ENCODE measurements around the gene PTPRE. TPM values are rescaled to one million over a fixed set of nuclear protein-coding genes. Genes with fewer than 3 reads are reported as not detected.

PTPRE gene
- total RNA-seq, 1 donor from 2014 or later, result 20.4 TPM

DNA sequence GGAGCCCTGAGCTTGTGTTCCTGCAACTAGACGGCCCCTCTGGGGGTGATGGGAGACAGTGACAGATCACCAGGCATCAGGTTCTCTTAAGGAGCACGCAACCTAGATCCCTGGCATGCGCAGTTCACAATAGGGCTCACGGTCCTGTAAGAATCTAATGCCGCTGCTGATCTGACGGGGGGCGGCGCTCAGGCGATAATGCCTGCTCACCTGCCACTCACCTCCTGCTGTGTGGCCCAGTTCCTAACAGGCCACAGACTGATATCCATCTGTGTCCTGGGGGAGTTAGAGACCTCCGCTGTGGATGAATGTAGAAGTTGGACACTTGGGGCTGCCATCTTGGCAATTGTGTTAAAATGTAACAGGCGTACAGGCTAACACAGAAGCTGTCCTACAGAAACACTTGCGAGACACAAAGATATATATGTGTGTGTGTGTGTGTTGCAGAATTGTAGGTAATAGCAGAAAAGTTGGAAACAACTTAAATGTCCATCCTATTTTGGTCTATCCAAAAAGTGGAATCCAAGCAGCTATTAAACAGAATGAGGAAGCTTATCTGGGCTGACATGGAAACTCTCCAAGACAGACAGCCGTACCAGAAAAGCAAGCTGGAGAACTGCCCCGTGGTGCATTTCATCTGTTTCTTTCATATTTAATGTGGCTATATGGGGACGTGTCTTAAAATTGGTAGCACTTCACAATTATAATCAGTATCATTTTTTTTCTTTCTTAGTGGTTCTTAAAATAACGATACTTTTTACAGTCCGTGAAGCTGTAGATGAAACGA lies 136.5 kb downstream of the PTPRE start:
- intact Hi-C loops (cut with micrococcal nuclease), result no loop called here

DNA sequence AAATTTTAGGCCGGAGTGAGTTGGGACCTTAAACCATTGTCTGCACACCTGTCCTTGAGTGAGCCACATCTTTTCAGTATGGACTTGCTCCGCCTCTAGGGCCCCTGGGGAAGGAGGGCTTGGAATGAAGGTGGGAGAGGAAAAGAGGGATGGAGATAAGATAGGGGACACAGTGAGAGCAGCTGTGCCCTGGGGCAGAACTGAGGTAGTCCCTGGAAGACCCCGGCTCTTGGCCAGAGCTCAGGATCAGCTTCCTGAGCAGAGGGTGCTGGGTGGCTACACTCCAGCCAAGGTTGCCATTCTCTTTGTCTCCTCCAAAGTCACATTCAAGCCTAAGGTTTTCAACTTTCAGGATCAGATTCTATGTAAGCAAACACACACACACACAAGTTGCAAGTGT lies 137.3 kb downstream of the PTPRE start:
- intact Hi-C loops (cut with micrococcal nuclease), result no loop called here

DNA sequence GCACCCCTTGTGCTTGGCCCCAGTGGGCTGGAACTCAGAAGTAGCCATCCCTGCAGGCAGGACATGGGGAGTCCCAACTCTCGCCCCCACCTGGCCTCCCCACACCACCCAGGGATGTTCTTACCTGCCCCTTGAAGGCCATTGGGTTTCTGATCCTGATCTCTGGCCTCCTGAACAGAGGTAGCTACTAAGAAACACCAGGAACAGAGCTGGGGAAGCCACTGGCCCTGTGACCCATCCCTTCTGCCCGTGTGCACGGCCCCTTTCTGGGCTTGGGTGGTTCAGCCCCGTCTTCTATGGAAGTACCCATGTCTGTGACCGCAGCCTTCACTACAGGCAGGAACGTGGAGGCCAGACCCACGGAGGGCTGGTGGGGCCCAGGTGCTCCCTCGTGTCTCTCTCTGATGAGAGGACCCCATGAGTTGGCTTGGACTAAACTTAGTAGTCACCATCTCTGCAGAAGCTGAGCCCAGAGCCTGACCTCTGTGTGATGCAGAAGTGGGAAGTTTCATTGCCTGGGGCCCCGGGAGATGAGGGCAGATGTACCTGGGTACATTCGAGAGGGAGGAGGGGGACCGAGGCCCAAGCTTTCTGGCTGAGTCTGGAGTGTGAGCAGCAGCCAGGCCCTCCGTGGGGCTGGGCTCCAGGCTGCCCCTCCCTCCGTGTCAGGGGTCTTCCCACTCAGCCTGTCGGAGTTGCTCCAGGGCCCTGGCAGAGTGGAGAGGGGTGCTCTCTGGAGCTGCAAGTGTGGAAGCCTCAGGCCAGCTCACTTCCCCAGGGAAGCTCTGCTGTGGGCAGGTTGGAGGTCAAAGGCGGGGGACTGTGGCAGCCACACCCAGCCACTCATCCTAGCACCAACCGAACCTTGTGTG lies 138.3 kb downstream of the PTPRE start:
- intact Hi-C loops (cut with micrococcal nuclease), result no loop called here

DNA sequence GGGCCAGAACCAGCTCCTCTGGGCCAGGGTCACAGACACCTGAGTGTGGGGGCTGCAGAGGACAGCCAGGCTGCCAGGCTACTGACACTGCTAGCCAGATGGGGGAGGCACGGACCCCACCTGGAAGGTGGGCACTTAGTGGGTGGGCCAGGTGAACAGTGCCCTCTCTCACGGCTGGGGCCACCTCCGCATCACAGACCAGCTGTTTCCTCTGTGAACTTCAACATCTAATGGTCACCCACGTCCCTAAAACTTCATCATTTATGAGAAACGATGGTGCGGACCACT lies 138.9 kb downstream of the PTPRE start:
- intact Hi-C loops (cut with micrococcal nuclease), result no loop called here

DNA sequence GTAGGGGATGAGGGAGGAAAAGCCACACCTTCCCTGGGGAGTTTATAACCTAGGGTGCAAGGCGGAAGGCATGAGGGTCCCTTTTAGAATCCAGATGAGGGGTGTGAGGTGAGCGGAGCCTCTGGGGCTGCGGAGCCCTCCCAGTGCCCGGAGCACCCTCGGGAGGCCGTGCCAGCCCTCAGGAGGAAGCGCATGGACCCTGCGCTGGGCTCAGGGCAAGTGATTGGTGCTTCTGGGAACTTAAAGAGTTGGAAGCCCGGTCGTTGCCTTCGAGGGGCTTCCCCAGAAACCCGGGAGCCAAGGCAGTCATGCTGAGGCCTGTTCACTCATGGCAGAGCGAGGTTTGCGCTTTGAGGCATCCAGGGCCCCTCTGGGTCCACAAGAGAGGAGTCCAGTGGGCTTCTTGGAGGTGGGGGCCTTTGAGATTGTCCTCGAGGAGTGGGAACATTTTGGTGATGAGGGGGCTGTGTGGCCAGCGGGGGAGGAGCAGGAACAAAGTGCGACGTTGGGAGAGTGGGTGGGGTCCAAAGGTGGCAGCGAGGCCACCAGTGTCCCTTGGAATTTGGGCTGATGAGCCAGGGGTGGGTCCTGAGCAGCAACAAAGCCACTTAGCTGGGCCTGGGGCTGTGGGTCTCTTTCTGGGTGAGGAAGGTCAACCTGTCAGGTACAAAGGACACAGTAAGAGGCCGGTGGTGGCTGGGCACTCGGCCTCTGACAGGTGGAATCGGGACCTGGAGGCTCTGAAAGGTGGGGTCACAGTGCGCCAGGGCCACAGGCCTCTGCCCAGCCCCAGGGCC lies 139.5 kb downstream of the PTPRE start:
- intact Hi-C loops (cut with micrococcal nuclease), result no loop called here

DNA sequence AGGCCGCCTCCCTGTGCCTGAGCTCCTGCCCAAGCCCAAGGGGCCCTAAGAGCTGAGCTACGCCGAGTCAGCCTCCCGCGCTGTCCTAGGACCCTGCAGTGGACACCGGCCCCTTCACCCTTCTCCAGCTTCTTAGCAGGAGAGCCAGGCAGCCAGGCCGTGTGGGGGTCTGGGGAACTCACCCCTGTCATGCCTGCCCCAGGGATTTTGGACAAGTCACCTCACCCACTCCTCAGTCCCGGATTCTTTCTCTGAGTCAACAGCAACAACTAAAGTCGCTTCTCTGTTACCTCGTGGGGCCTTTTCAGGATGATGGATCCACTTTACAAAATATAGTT lies 140.0 kb downstream of the PTPRE start:
- intact Hi-C loops (cut with micrococcal nuclease), result loop anchor here (1.0 kb wide), 1 partner anchor 79 kb away; the partner anchor contains the start of gene MKI67

DNA sequence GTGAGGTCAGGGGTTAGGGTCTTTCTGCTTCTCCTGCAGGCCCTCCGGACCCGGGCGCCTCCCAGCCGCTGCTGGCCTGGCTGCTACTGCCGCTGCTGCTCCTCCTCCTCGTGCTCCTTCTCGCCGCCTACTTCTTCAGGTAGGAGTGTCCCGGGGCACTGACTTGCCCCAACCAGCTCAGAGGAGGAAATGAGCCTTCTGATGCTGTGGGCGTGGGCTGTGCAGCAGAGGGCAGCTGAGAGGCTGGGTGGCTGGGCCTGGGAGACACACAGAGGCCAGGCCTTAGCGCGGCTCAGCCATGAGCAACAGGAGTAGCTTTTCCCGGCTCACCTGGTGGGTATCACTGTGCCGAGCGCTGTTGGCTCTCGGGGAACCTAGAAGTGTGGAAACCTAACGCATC lies 140.4 kb downstream of the PTPRE start:
- intact Hi-C loops (cut with micrococcal nuclease), result loop anchor here (1.0 kb wide), 1 partner anchor 79 kb away; the partner anchor contains the start of gene MKI67

DNA sequence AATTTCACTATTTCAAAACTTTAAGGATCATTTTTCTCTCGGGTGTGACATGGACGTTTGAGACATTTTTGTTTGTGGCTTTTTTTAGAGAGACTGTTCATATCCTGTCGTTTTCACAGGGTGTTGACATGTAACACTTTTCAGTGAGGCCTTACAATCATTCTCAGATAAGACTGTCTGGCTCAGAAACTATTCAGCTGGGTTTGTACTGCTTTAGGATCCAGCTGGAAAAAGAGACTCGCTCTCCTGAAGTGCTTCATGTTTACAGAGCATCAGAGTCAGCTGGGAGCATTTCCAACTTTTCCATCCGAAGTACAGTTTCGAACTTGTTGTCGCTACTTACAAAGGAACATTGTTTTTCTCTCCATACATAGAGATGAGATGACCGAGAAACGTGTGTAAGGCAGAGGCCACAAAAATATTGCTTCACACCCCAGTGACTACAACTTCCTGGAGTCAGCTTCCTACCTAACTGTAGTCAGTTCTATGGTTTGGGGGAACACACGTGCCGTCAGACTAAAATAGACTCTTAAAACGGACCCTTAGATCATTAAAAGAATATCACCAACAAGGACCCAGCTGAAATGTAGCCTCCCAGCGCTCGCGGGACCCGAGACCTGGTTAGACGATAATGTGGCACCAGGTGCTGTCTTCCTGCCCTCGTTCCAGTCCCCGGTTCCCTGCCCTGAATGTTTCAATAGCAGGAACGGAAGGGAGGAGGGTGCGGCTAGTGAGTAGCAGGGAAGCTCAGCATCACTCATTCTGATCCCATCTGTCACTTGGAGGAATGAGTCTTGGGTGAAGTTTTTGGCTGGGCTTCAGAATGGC lies 141.3 kb downstream of the PTPRE start:
- intact Hi-C loops (cut with micrococcal nuclease), result loop anchor here (1.0 kb wide), 2 partner anchors 15 to 78 kb away; partner anchors contain the start of gene MKI67

DNA sequence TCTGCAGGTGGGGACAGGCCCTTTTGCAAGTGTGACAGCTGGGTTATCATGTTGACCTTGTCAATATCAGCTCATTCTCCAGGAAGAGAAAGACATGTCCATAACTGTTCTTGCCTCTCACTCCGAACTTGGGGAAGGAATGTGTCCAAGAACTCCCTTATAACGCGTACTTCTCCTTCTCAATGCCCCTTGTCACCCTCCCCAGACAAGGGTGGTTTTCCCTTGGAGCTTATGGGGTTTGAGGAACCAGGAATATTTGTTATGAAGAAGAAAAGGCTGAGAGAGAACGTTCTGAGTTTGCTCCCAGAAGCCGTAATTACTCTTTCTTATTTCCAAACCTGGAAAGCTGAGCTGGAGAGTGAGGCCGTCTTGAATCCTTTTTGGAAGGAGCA lies 141.9 kb downstream of the PTPRE start:
- intact Hi-C loops (cut with micrococcal nuclease), result loop anchor here (1.0 kb wide), 1 partner anchor 14 kb away; no protein-coding TSS in a partner anchor

DNA sequence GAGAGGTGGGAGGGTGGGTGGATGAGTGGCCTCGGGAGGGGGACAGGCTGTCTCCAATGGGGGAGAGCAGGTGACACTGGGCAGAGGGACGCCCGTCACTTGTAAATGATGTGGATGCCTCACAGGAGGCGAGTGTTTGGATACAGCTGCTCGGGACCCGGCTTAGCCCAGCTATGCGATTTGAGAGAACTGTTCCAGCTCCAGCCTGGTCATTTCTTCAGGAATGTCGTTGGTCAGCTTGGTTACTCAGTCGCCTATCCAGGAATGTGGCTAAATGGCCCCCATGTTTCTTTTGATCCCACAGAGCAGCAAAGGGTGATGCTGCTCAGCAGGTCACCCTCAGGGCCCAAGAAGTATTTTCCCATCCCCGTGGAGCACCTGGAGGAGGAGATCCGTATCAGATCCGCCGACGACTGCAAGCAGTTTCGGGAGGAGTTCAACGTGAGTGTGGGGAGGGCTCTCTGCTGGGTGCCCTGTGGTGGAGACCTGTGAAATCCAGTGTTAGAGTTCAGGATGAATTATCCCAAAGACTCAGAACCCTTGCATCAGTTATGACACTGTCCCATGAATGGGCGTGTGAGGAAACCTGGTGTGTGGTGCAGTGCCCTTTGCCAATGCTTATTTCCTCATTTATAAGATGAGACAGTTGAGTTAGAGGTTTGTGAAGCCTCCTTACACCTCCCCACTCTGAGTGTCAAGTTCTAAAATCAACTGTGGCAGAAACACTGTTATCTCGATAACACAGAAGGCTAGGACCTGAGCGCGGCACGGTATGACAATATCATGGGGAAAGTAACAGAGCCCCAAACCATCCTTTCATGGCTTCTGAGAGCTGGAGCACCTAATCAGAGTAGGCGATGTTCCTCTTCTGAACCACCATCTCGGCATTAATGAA lies 142.6 kb downstream of the PTPRE start:
- intact Hi-C loops (cut with micrococcal nuclease), result no loop called here

DNA sequence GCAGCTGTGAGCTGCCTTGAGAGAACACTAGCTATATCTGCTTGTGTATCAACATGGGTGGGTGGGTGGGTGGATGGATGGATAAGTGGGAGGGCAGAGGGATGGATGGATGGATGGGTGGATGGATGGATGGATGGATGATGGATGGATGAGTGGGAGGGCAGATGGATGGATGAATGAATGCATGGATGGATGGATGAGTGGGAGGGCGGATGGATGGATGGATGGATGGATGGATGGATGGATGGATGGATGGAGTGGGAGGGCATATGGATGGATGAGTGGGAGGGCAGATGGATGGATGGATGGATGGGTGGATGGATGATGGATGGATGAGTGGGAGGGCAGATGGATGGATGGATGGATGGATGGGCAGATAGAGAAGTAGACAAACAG lies 143.2 kb downstream of the PTPRE start:
- intact Hi-C loops (cut with micrococcal nuclease), result no loop called here

DNA sequence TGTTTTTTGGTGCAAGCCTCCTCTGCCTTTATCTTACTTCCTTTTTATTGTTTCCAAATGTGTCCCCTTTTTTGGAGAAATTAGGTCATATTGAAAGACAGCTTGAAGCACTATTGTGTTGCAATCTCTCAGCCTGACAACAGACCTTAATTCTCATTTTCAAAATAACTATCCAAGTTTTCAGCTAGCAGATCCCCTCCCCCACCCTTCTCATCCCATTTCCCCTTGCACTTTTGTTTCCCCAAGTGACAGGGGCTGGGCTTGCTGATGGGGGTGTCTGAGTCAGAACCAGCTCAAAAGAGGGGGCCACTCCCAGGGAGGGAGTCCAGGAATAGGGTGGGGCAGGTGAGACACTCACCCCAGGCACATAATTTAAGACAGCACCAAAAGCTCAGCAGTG lies 144.0 kb downstream of the PTPRE start:
- intact Hi-C loops (cut with micrococcal nuclease), result no loop called here

DNA sequence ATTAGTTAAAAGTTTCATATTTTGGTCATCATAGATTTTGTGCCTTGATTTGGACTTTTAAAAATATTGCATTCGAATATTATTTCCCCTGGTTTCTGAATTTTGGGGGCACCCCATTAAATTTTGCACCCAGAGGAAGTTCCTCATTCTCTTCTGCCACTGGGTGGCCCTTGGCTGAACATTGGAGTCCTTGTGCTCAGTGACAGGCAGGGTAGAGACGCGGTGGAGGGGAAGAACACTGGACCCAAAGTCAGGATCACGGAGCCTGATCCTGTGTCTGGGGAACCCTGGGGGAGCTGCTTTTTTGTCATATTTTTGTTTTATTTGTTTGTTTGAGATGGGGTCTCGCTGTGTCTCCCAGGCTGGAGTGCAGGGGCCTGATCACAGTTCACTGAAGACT lies 144.6 kb downstream of the PTPRE start:
- intact Hi-C loops (cut with micrococcal nuclease), result no loop called here

DNA sequence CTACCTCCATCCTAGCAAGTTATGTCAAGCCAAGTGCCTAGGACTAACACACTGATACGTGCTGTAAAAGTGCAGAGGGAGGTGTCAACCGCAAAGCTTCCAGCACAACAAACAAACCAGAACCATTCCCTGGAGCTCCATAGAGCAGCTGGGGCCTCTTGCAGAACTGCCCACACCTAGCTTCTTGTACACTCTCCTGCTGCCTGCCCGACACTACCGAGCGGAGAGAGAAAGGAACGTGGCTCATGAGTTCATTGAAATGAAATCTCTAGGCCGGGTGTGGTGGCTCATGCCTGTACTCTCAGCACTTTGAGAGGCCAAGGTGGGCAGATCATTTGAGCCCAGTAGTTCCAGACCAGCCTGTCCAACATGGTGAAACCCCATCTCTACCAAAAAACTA lies 145.8 kb downstream of the PTPRE start:
- intact Hi-C loops (cut with micrococcal nuclease), result no loop called here

DNA sequence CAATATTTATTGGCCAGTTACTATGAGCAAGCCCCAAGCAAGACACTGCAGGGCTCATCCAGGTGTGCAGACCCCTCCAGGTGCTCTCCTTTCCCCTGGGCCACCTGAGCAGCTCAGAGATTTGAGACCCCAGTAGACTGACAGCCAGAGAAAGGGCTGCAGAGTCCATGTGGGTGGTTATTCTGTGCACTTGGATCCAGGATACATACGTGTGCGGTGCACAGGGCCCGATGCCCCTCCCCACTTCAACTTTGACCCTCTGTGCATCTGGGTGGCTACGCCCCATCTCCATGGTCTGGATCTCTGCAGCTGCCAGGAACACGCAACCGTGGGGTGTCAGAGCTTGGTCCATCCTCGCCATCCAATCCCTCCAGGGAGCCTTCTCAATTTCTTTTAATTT lies 146.5 kb downstream of the PTPRE start:
- intact Hi-C loops (cut with micrococcal nuclease), result no loop called here

DNA sequence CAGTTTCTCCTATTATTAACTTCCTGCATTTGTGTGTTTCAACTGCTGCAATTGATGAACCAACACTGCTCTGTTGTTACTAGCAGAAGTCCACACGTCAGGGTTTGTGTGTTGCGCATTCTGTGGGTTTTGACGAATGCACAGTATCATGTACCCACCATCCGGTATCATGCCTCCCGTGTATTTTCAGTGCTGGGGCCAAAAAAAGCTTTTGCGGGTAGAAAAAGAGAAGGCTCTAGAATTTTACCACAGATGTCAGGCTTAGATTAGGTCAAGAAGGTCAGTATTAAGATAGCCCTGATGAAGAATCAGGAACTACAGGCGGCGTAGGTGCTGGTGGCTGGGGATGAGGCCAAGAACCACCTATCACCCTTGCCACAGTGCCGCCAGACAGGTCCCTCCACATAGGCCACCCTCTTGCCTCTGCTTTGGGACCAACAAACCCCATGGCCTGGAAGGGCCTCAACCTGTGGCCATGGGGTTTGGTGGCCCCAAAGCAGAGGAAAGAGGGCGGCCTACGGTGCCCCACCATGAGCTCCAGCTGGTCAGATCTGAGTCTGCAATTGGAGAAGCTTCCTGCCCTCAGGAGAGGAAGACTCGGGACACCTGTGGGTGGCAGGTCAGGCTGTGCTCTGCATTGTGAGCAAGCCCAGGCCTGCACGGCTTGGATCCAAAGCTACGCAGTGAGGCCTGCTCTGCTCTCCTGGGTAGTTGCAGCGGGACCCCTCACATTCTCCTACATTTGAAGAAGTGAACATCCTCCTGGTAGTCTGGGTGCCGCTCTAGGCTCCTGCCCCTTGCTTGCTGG lies 147.5 kb downstream of the PTPRE start:
- intact Hi-C loops (cut with micrococcal nuclease), result no loop called here

DNA sequence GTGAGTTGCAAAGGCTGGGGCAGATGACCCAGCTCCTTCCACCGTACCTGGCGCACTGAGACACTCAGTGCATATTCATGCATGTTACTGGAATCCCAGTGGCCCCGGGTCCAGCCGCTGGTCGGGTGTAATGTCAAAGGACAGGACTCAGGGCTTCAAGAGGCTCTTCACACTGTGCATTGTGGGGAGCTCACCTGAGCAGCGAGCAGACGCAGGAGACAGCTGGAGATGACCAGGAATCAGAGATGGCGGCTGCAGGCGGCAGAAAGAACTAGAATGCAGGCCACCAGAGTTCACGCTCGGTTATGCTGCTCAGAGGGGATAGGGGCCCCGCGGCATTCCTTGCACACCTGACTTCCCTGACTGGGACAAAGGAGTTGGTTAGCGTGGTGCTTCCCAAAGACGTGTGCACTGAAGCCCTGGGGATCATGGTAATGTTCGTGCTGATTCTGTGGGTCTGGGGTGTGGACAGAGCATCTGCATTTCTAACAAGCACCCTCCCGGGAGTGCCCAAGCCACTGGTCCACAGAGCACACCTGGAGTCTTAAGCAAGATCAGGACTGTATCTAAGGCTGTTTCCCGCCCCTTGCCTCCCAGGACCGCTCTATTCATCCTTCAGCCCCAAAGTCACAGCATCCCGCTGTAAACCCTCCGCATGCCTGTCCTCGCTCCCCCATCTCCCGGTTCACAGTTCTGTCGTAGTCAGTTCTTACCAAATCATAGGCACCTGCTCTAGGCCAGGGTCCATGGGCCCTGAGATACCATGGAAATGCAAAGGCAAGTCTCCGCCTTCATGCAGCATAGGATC lies 148.4 kb downstream of the PTPRE start:
- intact Hi-C loops (cut with micrococcal nuclease), result no loop called here

DNA sequence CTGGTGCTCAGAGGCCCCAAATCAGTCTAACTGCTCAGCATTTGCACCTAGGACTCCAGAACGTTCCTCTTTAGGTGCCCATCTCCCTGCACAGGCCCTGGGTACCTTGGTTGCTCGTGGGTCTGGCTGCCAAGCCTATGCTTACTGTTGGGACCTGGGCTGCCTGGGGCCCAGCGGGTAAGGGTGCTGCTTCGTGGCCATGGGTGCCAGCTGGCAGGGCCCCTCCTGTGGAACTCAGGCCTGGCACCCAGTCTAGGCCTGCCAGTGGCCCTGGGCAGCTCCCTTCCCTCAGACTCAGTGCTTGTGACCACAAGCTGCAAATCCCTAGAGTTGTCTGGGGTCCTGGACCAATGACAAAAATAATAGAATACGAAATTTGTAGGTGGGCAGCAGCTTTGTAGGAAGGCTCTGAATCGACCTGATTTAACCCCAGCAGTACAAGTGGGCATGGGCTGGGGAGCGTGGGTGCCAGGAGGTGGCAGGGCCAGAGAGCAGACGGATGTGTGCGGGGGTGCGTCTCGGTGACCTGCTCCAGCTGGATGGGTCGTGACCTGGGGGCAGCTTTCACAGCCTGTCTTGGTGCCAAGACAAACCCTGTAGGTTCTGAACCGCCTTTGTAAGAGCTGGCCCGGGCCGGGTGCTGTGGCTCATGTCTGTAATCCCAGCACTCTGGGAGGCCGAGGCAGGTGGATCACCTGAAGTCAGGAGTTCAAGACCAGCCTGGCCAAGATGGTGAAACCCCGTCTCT lies 149.6 kb downstream of the PTPRE start:
- intact Hi-C loops (cut with micrococcal nuclease), result no loop called here

Data from T-helper 2 cell treated with Interferon-gamma antibody and Interleukin-4, amounts not matched to agents 100 ng/mL and 5 ng/mL, for 36 hours (primary cell).